NT2/D1 (cell line): Measurements from ENCODE around the gene LIN28B.

ENCODE experiments used
- SUZ12 ChIP-seq: IDR thresholded peaks from 2 replicates; pipeline ENCODE4 v1.6.1; 2011; ENCODE audit not compliant: insufficient read length, insufficient read depth; ENCODE audit errors: extremely low read depth
- YY1 ChIP-seq: IDR thresholded peaks from 2 replicates; pipeline ENCODE4 v1.6.1; 2011; ENCODE audit not compliant: insufficient read length, insufficient read depth

GRCh38 chr6:105015482-105015881 is 58.6 kb downstream of the LIN28B start:
- no peak for TF ChIP-seq YY1
- no peak for TF ChIP-seq SUZ12
